Midbrain (tissue), 1 donor: Measurements from ENCODE around the gene ANKS3.
A peak's percentile ranks its signal among the peaks of the same experiment; 100 is the strongest.
"Not testable (repeated sequence)": the region's sequence is repeated elsewhere in the genome, so short reads cannot be mapped to it uniquely, and the experiment has no call there.

Experiments
- DNase-seq: peaks from one replicate; lab custom pipeline; 2025; lab: John Stamatoyannopoulos, UW

The ANKS3 gene

GRCh38 chr16:4755687-4756086 lies 21.6 kb upstream of the ANKS3 start:
- no peak for DNase-seq

- DNase-seq, result no peak
Observed at GRCh38 chr16:4754865-4755264, 20.8 kb upstream of the ANKS3 start.

- no peak for DNase-seq
Observed at GRCh38 chr16:4753227-4753626, 19.2 kb upstream of the ANKS3 start.

GRCh38 chr16:4752351-4753100 lies 18.5 kb upstream of the ANKS3 start:
- no peak for DNase-seq

DNA sequence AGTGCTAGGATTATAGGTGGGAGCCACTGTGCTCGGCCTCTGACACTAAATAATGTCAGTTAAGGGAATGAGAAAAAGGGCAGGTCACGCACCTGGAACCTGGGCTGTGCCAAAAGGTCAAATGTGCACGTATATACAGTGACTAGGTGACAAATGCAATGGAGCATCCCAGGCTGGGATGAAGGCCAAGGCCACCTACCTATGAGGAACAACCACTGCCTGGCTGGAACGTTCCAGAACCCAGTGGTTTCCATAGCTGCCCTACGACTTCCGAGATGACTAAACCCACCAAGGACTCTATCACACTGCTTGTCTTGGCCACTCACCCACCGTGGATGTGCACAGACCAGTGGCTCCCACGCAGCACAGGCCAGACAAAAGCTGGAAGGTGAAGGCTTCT lies 16.8 kb upstream of the ANKS3 start:
- DNase-seq, result no peak

GRCh38 chr16:4749700-4750257 lies 15.7 kb upstream of the ANKS3 start:
- no peak for DNase-seq

DNA sequence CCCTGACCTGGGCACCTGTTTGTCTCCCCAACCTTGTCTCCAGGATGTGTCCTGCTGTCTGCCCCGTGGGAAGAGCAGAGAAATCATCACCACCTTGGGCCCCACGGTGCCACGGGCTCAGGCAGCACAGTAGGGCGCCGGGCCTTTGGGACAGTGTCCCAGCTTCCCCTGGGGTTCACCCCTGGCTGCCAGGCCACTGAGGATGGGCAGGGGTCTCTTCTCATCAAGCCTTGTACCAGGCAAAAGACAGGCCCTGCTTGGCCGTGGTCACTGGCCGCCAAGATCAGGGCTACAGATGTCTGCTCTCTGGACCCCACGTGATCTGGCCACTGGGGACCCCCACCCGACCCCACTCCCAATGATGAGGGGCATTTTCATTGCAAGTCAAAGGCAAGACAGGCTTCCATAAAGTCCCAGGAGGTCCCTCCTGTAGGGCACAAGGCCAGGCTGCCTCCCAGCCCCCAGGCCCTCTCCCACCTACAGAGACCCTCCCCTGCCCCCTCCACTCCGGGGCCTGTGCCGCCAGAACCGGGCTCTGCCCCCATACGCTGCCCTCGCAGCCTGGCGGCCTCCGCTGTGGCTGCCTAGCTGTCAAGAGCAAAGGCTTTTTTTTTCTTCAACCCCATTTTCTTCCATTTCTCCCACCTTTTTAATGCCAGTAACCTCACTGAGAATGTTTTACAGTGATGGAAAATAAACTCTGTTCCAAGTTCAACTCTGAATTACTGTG lies 14.8 kb upstream of the ANKS3 start:
- DNase-seq, result no peak

GRCh38 chr16:4747906-4748681 lies 14.0 kb upstream of the ANKS3 start:
- no peak for DNase-seq

DNA sequence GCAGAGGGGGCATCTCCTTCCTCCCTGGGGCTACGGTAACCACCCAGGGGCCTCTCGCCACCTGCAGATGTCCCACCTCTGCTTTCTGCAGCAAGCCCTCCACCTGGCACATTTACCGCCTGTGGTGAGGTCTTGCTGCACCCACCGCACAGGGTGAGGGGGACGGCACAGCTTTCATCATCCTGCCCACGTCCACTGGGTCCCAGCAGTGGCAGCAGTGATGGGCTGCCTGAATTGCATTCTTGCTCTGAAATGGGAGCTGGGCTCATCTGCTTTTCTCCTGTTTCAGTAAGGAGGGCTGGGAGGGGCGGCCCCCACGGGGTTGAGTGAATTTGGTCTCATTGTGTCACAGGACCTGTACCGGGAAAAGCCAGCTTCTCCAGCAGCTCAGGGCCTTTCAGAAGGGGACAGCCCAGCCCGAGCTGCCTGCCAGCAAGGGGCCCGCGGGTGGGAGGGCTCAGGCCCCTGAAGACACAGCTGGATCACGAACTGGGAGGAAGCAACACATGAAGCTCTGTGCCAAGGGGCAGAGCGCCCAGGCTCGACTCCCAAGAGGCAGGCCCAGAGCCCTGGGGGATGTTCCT lies 13.0 kb upstream of the ANKS3 start:
- no peak for DNase-seq

- no peak for DNase-seq
Observed at GRCh38 chr16:4746215-4746614, 12.1 kb upstream of the ANKS3 start.

DNA sequence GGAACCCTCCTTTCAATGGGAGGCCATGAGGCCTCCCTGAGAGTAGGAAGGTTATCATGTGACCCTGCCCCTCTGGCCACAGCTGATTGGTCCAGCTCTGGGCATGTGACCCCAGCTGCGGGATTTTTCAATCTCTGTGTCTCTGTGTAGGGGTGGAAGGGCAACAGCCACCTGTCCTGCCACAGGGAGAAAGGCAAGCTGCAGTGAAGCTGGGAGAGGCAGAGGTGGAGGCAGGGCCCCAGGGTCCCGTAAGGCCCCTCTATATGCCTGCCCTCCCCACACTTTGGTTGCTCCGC lies 11.2 kb upstream of the ANKS3 start:
- DNase-seq, result no peak

DNA sequence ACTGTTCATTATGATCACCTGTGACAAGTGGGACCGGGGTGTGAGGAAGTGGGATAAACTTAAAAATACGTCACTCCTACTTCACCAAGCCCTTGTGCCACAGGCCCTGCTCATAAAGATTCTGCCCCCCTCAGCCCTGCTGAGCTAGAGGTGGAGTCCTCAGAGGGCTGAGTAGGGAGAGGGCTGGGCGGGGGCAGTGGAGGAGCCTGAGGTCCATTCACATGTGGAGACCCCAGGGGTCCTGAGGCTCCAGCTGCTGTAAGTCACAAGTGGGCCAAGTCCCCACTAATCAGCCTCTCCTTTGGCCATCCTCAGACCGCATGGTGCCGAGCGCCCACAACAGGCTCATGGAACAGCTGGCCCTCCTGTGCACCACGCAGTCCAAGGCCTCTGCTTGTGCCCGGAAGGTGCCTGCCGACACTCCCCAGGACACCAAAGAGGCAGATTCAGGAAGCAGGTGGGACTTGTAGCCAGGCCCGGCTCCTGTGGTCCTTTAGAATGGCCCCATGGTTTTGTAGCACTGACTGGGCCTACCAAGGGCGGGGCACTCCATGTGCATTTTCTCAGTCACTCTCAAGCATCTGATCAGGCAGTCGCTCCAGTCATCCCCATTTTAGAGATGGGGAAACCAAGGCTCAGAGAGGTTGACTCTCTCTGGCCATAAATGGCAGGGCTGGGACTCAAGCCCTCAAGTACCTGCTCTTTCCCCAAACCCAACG lies 10.6 kb upstream of the ANKS3 start:
- DNase-seq, result no peak

DNA sequence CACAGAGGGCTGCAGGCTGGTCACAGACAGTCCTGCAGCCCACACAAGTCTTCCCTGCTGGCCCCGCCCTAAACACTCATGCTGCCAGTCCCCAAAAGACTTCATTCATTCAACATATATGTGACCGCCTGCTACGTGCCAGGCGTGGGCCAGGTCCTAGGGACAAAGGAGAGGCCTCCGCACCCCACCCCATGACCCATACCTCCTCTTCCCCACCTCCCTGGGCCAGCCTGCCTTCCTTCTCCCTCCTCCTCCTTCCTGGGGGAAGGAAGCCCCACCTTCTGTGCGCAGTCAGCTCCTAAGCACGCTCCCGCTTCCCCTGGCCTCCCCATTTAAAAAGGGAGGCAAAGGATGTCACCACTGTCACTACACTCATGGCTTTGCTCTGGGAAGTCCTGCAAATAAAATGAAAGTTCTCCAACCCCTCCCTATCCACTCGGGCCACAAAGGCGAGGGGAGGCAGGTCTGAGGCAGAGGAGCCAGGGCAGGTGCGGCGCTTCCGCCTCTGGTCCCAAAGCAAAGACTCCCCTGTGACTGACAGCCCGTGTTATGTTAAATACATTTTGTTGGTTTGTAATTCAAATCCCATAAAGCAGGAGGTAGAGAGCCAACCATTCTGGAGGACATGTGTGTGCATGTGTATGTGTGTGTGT lies 9.3 kb upstream of the ANKS3 start:
- DNase-seq, result no peak

GRCh38 chr16:4738370-4738769 lies 4.3 kb upstream of the ANKS3 start:
- not testable (repeated sequence) for DNase-seq

- no peak for DNase-seq
Observed at GRCh38 chr16:4737545-4737944, 3.5 kb upstream of the ANKS3 start.

- DNase-seq, result no peak
Observed at GRCh38 chr16:4736546-4736945, 2.5 kb upstream of the ANKS3 start.

GRCh38 chr16:4734730-4735535 lies 862 bp upstream of the ANKS3 start:
- peak; percentile 70 for DNase-seq

DNA sequence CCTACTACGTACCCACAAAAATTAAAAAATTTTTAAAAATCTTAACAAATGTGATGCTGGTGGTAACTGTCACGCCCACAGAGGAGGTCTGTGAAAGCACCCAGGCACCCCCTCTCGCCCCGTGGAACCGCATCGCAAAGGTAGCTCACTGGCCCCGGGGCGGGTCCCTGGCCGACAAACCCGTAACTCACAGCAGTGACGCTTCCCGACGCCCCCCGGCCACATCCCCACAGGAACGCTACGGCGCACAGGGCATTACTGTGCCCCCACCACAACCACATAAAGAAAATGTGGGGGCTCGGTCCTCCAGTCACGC lies 366 bp downstream of the ANKS3 start:
- no peak for DNase-seq

DNA sequence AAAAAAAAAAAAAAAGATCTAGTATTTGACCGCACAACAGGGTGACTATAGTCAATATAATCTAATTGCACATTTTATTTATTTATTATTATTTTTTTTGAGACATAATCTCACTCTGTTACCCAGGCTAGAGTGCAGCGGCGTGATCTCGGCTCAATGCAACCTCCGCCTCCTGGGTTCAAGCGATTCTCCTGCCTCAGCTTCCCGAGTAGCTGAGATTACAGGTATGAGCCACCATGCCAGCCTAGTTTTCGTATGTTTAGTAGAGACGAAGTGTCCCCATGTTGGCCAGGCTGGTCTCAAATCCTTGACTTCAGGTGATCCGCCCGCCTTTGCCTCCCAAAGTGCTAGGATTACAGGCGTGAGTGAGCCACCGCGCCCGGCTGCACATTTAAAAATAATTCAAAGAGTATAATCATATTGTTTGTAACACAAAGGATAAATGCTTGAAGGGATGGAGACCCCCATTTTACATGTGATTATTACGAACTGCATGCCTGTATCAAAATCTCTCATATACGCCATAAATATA lies 794 bp downstream of the ANKS3 start:
- DNase-seq, result no peak

DNA sequence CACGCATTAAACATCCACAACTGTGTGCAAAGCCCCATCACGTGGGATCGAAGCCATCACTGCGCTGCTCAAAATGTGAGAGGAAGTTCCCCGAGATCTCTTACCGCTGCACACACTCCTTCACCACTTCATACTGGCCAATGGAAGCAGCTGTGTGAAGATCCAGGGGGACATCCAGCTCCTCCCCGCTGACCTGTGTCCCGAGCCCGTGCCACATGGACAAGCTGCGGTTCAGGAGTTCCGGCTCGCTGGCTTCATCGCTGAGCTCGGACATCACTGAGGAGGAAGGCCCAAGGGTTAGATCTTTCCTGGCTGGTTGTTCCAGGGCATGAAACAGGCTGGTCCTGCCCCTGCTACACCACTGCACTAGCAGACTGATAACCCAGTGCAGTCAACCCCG lies 4.2 kb downstream of the ANKS3 start:
- DNase-seq, result no peak
